Measurements from ENCODE around the gene RBM3.

- no peak for TF ChIP-seq CTCF (IDR thresholded peaks at IDR 0.05; ENCODE audit: insufficient read depth, low read length)
- TF ChIP-seq REST (IDR thresholded peaks at IDR 0.05; ENCODE audit: insufficient replicate concordance, low read depth): no peak
These were observed 25.4 kb upstream of the RBM3 start for GRCh38 chrX:48548871-48549270.
